Measurements from ENCODE around the gene IFITM5. TPM values are rescaled to one million over a fixed set of nuclear protein-coding genes. Genes with fewer than 3 reads are reported as not detected.
"Not testable (repeated sequence)": the region's sequence is repeated elsewhere in the genome, so short reads cannot be mapped to it uniquely, and the experiment has no call there.

Gene IFITM5
- total RNA-seq, 1 donor from 2014 or later = not detected

DNA sequence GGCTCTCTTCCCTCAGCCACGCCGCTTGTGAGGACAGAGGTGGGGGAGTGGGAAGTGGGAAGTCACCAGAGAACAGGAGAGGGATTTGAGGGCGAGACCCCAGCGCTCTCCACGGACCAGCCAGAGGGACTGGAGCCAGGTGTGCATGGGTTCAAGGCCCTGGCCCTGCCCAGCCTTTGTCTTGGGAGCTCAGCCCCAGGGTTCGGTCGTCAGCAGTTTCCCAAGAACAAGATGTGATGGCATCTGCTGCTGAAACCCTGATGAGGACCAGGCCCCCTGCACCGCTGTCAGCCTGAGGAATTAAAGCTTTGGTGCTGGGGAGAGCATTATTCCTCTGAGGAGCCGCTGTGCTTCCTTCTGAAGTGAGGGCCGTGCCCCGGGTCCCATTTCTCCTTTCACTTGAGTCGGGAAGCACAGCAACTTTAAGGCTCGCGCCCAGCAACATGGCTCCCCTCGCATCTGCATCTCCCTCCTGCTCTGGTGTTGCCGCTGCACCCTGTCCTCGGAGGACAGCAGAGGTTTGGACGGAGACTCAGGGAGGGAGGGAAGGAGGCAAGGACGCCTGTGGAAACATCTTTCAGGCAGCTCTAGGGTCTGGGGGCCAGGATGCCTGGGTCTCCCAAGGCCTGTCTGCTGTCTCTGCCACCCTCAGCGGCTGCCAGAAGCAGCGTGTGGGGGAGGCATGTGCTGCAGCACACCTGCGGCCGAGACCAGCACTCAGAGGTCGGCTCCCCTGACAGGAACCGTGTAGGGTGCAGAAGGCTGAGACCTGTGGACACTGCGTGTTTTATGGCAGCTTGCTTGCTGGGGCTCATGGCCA lies 3.8 kb downstream of the IFITM5 start:
- no peak for DNase-seq

- DNase-seq = no peak
Observed at GRCh38 chr11:294780-295179, 4.5 kb downstream of the IFITM5 start.

DNA sequence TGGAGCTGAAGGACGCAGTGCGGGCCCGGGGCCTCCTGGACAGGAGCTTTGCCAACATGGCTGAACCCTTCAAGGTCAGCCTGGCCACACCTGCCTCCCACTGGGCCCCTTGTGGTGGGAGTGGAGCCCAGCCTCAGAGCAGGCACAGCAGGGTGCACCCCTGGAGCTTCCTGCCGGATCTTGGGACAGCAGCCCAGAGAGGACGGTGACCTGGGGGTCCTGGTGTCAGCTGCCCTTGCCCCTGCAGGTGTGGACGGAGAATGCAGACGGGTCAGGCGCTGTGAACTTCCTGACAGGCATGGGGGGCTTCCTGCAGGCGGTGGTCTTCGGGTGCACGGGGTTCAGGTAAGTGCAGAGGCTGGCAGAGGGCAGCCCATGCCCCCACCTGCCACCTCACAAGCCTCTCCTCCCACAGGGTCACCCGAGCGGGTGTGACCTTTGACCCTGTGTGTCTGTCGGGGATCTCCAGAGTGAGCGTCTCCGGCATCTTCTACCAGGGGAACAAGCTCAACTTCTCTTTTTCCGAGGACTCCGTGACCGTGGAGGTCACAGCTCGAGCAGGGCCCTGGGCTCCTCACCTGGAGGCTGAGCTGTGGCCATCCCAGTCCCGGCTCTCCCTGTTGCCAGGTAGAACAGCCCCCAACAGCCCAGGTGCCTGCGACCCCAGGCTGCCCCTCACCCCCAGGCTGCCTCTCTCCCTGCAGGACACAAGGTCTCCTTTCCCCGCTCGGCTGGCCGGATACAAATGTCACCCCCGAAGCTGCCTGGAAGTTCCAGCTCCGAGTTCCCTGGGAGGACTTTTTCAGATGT lies 5.3 kb downstream of the IFITM5 start:
- DNase-seq = no peak

GRCh38 chr11:293271-293851 lies 6.0 kb downstream of the IFITM5 start:
- DNase-seq = no peak

DNA sequence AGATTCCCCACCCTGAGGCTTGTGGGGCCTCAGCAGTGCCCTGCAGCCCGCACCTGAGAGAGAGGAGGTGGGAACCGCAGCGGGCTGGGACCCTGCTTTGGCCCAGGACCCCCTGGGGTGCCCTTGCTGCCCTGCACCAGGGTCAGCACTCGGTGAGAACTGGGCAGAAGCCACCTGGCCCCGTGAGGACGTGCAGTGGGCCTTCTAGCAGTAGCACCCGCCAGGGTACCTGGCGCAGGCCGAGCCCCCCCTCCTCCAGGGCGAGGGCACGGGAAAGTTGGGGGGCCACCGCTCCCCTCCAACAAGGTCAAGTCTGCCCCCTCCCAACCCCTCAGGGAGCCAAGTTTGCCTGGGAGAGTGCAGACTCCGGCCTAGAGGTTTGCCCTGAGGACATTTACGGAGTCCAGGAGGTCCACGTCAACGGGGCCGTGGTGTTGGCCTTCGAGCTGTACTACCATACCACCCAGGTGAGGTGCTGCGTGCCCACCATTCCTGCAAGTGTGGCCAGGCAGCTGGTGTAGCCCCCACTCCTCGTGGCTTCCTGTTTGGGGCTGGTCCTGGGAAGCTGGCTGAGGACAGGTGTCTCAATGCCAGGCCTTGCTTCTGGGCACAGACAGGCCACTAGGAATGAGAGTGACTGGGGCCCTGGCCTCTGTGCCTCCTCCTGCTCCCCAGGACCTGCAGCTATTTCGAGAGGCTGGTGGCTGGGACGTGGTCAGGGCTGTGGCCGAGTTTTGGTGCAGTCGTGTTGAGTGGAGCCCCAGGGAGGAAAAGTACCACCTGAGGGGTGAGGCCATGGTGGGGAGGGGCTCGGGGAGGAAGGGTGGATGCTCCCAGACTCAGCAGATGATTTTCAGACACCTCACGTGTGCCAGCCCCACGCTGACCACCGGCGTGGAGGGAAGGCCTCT lies 6.9 kb downstream of the IFITM5 start:
- DNase-seq = no peak

- DNase-seq = no peak
Observed at GRCh38 chr11:291281-292210, 7.8 kb downstream of the IFITM5 start.

DNA sequence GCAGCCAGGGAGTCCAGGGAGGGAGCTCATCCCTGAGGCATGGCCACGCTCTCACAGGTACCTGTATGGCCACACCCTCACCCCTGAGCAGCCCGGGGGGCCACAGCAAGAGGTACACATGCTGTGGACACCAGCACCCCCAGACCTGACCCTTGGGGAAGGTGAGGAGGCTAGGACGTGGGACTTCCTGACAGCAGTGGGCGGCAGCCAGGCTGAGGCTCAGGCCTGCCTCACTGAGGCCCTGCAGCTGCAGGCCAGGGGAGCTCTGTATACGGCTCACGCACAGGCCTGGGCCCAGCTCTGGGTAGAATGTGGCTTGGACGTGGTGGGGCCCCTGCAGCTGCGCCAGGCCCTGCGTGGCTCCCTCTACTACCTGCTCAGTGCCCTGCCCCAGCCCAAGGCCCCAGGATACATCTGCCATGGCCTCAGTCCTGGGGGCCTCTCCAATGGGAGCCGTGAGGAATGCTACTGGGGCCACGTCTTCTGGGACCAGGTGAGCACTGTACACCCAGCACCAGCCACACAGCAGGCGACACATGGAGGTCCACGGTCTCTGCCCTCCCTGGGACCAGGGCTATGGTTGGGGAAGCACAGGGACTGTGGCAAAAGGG lies 8.6 kb downstream of the IFITM5 start:
- no peak for DNase-seq

GRCh38 chr11:289712-290620 lies 9.4 kb downstream of the IFITM5 start:
- DNase-seq = no peak

GRCh38 chr11:289398-289711 lies 10.0 kb downstream of the IFITM5 start:
- DNase-seq = no peak

GRCh38 chr11:288478-289397 lies 10.6 kb downstream of the IFITM5 start, which contains the start of gene PGGHG:
Gene PGGHG (plus strand): TSS chr11:289126. CDS start chr11:289817, 691 bp downstream.
- no peak for DNase-seq

GRCh38 chr11:287821-288477 lies 11.4 kb downstream of the IFITM5 start:
- DNase-seq = no peak

- DNase-seq = not testable (repeated sequence)
Observed at GRCh38 chr11:286977-287820, 12.1 kb downstream of the IFITM5 start.

DNA sequence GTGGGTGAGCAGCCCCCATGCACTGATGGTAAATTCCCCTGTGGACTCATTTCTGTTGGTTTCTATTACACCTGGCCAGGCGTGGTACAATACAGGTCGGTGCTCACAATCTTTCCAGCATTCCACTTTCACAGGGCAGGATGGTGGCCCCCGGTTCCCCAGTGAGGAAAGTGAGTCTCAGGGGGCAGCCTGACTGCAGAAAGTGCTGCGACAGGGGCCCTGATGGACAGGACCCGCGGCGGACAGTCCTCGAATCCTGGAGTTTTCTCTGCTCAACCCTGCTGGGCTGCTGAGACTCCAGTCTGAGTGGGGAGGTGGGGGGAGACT lies 13.5 kb downstream of the IFITM5 start:
- no peak for DNase-seq

GRCh38 chr11:285021-285893 lies 14.1 kb downstream of the IFITM5 start:
- DNase-seq = no peak

DNA sequence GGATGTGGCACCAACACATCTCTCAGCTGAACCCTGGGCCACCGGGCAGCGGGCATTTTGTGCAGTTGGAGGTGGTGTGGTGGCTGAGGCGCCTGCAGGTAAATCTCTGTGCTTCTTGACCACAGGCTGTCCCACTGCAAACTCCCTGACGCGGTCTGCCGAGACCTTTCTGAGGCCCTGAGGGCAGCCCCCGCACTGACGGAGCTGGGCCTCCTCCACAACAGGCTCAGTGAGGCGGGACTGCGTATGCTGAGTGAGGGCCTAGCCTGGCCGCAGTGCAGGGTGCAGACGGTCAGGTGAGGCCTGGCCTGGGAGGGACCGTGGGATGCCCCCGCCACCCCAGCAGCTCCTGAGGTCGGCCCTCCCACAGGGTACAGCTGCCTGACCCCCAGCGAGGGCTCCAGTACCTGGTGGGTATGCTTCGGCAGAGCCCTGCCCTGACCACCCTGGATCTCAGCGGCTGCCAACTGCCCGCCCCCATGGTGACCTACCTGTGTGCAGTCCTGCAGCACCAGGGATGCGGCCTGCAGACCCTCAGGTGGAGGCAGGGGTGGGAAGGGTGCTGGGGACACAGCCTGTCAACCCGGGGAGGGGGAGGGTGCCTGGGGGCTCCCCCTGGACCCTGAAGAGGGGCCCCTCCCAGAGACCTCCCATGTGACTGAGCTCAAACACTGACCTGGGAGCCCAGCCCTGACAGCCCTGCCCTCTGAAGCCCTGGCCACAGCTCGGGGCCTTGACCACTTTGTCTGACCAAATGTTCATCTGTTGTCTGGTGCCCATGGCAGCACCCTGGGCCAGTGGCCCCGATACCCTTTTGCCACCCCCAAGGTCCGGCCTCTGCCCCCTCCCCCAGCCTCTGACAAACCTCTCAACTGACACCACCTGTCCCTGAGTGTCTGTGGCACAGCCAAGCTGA lies 15.0 kb downstream of the IFITM5 start:
- DNase-seq = no peak
